SK-N-SH (cell line): ENCODE data around the gene NOD1. TPM values are rescaled to one million over a fixed set of nuclear protein-coding genes. Genes with fewer than 3 reads are reported as not detected.

Experiments used
- CTCF ChIA-PET: fragments of 300-600, 350-600 bp; formaldehyde crosslinking; extraction: SDS; loops from one replicate; lab custom pipeline; 2021; lab: Yijun Ruan, JAX
- POLR2A ChIA-PET: fragments of 350-600 bp; sonication (Branson Sonifier 250); formaldehyde crosslinking; extraction: SDS; loops from one replicate; lab custom pipeline; 2020; ENCODE audit warnings: antibody characterized with exemption, inconsistent platforms; lab: Yijun Ruan, JAX
- DNase-seq: peaks from one replicate; pipeline ENCODE4 v3.0.0; 2012
- H2AFZ ChIP-seq: fragments of 200-600 bp; sonication (generic); 2 replicates; pipeline ENCODE4 v1.8.1; 2016; ENCODE audit warnings: antibody characterized with exemption, mild to moderate bottlenecking, low read depth
- H3F3A ChIP-seq: fragments of 200-600 bp; sonication (generic); replicated peaks from 2 replicates; pipeline ENCODE3; 2016; ENCODE audit warnings: antibody characterized with exemption, mild to moderate bottlenecking; ENCODE audit not compliant: insufficient read depth
- H3K27ac ChIP-seq, 2 experiments: fragments of 200-500 bp in 1 of 2; fragments of 200-600 bp in 1 of 2; sonication (Bioruptor generic) in 1 of 2; sonication (generic), shearing (Covaris generic) in 1 of 2; 2 replicates each; pipeline versions ENCODE4 v1.5.1 to v1.6.1; 2014 to 2016; ENCODE audit warnings: low read depth in 2 of 2, inconsistent platforms in 1 of 2, low read length in 1 of 2, mild to moderate bottlenecking in 1 of 2, mixed read lengths in 1 of 2
- H3K27me3 ChIP-seq: fragments of 200-600 bp; sonication (generic), shearing (Covaris generic); 2 replicates; pipeline ENCODE4 v1.6.1; 2016; ENCODE audit warnings: mixed run types; ENCODE audit not compliant: insufficient read depth
- H3K36me3 ChIP-seq, 2 experiments: fragments of 200-500 bp in 1 of 2; fragments of 200-600 bp in 1 of 2; sonication (Bioruptor generic) in 1 of 2; sonication (generic) in 1 of 2; replicated peaks in 1 of 2; 2 replicates each; pipeline versions ENCODE3 to v1.5.1; 2014 to 2016; ENCODE audit warnings: low read length in 1 of 2, mild to moderate bottlenecking in 1 of 2; ENCODE audit not compliant: insufficient read depth in 2 of 2, control insufficient read depth in 1 of 2
- H3K4me1 ChIP-seq, 2 experiments: fragments of 200-500 bp in 1 of 2; fragments of 200-600 bp in 1 of 2; sonication (Bioruptor generic) in 1 of 2; sonication (generic), shearing (Covaris generic) in 1 of 2; 2 replicates each; pipeline versions ENCODE4 v1.5.1 to v1.6.1; 2014 to 2016; ENCODE audit warnings: low read depth in 1 of 2, low read length in 1 of 2, mixed run types in 1 of 2; ENCODE audit not compliant: insufficient read depth in 2 of 2, control insufficient read depth in 1 of 2
- H3K4me2 ChIP-seq: fragments of 200-600 bp; sonication (generic), shearing (Covaris generic); 2 replicates; pipeline ENCODE4 v1.6.1; 2017; ENCODE audit warnings: mixed run types
- H3K4me3 ChIP-seq, 2 experiments: fragments of 200-500 bp in 1 of 2; fragments of 200-600 bp in 1 of 2; sonication (Bioruptor generic) in 1 of 2; sonication (generic), shearing (Covaris generic) in 1 of 2; 2 replicates each; pipeline versions ENCODE4 v1.5.1 to v1.8.1; 2014 to 2016; ENCODE audit warnings: low read depth in 2 of 2, inconsistent platforms in 1 of 2, low read length in 1 of 2, mild to moderate bottlenecking in 1 of 2, mixed read lengths in 1 of 2, moderate library complexity in 1 of 2
- H3K79me2 ChIP-seq: fragments of 200-600 bp; sonication (generic); 2 replicates; pipeline ENCODE4 v1.8.1; 2017; ENCODE audit warnings: mild to moderate bottlenecking; ENCODE audit not compliant: insufficient read depth
- H3K9ac ChIP-seq: fragments of 200-600 bp; sonication (generic); 2 replicates; pipeline ENCODE4 v1.6.1; 2017; ENCODE audit warnings: mixed run types
- H3K9me2 ChIP-seq: fragments of 200-600 bp; sonication (generic); 2 replicates; pipeline ENCODE4 v1.6.1; 2017; ENCODE audit warnings: mixed run types
- H3K9me3 ChIP-seq: fragments of 200-600 bp; sonication (generic); 2 replicates; pipeline ENCODE4 v1.6.1; 2017; ENCODE audit warnings: mixed run types, mild to moderate bottlenecking, moderate library complexity
- H4K20me1 ChIP-seq: fragments of 200-600 bp; sonication (generic); 2 replicates; pipeline ENCODE4 v1.6.1; 2017; ENCODE audit warnings: mild to moderate bottlenecking, mixed run types; ENCODE audit not compliant: insufficient read depth
- CHD2 ChIP-seq: fragments of 150-350 bp; IDR thresholded peaks from 2 replicates; pipeline ENCODE4 v1.6.1; 2018; ENCODE audit warnings: low read length; ENCODE audit not compliant: partially characterized antibody
- CTCF ChIP-seq: fragments of 200-600 bp; sonication (generic); IDR thresholded peaks from 2 replicates; pipeline ENCODE4 v1.6.1; 2017; ENCODE audit warnings: antibody characterized with exemption, mild to moderate bottlenecking, moderate library complexity
- ELF1 ChIP-seq: IDR thresholded peaks from 2 replicates; pipeline ENCODE4 v1.4.0; 2012
- EP300 ChIP-seq, 2 experiments: IDR thresholded peaks; 2 replicates each; pipeline versions ENCODE4 v1.4.0 to v1.6.1; 2012; ENCODE audit warnings: borderline replicate concordance in 1 of 2, low read depth in 1 of 2, low read length in 1 of 2
- EZH2phosphoT487 ChIP-seq: fragments of 200-600 bp; sonication (generic); IDR thresholded peaks from 2 replicates; pipeline ENCODE4 v1.6.1; 2017; ENCODE audit warnings: low read depth, mixed run types, mild to moderate bottlenecking, antibody characterized with exemption, moderate library complexity, borderline replicate concordance
- FOSL2 ChIP-seq: IDR thresholded peaks from 2 replicates; pipeline ENCODE4 v1.4.0; 2012; ENCODE audit warnings: low read depth, mild to moderate bottlenecking, moderate library complexity, borderline replicate concordance
- FOXM1 ChIP-seq: IDR thresholded peaks from 2 replicates; pipeline ENCODE4 v1.4.0; 2012; ENCODE audit warnings: low read depth, mild to moderate bottlenecking
- MEF2A ChIP-seq: IDR thresholded peaks from 2 replicates; pipeline ENCODE4 v1.4.0; 2012; ENCODE audit warnings: low read depth, borderline replicate concordance
- POLR2AphosphoS5 ChIP-seq: IDR thresholded peaks from 2 replicates; pipeline ENCODE4 v1.6.1; 2012; ENCODE audit warnings: low read depth, low read length
- REST ChIP-seq: IDR thresholded peaks from 2 replicates; pipeline ENCODE4 v1.6.1; 2012; ENCODE audit warnings: mild to moderate bottlenecking, low read depth, low read length, moderate library complexity
- RFX5 ChIP-seq: IDR thresholded peaks from 2 replicates; pipeline ENCODE4 v1.6.1; 2012; ENCODE audit warnings: mild to moderate bottlenecking, improper control_type of control experiment, low read length
- RXRA ChIP-seq: IDR thresholded peaks from 2 replicates; pipeline ENCODE4 v1.4.0; 2012; ENCODE audit warnings: low read depth, mild to moderate bottlenecking, borderline replicate concordance
- TEAD4 ChIP-seq: IDR thresholded peaks from 2 replicates; pipeline ENCODE4 v1.4.0; 2012; ENCODE audit warnings: mild to moderate bottlenecking, borderline replicate concordance; ENCODE audit not compliant: insufficient read depth
- USF2 ChIP-seq: fragments of 150-350 bp; IDR thresholded peaks from 2 replicates; pipeline ENCODE4 v1.6.1; 2017; ENCODE audit warnings: antibody characterized with exemption, low read length, low read depth, borderline replicate concordance
- YY1 ChIP-seq: IDR thresholded peaks from 2 replicates; pipeline ENCODE4 v1.4.0; 2012; ENCODE audit warnings: low read depth, mild to moderate bottlenecking
- WGBS: methylation state at CpG from one replicate; pipeline ENCODE4 v1.1.6; 2017; ENCODE audit warnings: low lambda C conversion rate; 5-methylcytosine and 5-hydroxymethylcytosine counted together
- polyA plus RNA-seq, 3 experiments: library from polyadenylated mRNA; depleted of rRNA; stranded (reverse); fragments of >200 nt; gene quantifications; 2 replicates each; pipeline ENCODE4 v1.2.3, GENCODE V29; 2012

NOD1 gene
- polyA plus RNA-seq, 1 of the 3 experiments (the other 2 are of a cell fraction), result 5.5 TPM

GRCh38 chr7:30476459-30477145 lies 2.0 kb downstream of the NOD1 start (continued):
- TF ChIP-seq REST (no peak), EP300 (IDR thresholded peaks at IDR 0.05; ENCODE audit: borderline replicate concordance in 1 of 2, low read depth in 1 of 2, low read length in 1 of 2) (no peak)

- Histone ChIP-seq H3K36me3 (peaks cover 0 to 8% of the 10 kb centered on the region in 2 experiments), H3K79me2 (peaks cover 30% of the 10 kb centered on the region), H3K4me3 (no peak overlapping the region), H3K4me1 (peaks cover 3 to 66% of the 10 kb centered on the region in 2 experiments; a peak in 2 of 4 replicates), H3K4me2 (no peak overlapping the region), H2AFZ (no peak overlapping the region), H3F3A (peaks cover 11% of the 10 kb centered on the region), H3K9me3 (no peaks in the 10 kb centered on the region), H3K9me2 (no peaks in the 10 kb centered on the region), H3K27me3 (no peaks in the 10 kb centered on the region), H3K9ac (no peak overlapping the region), H4K20me1 (no peaks in the 10 kb centered on the region), H3K27ac (no peak overlapping the region)
- POLR2A ChIA-PET, result no interaction called here
- no peak for TF ChIP-seq CHD2
- TF ChIP-seq YY1, result no peak
- TF ChIP-seq FOXM1, result no peak
- TF ChIP-seq RXRA, result no peak
- no peak for TF ChIP-seq MEF2A
- TF ChIP-seq ELF1, result no peak
- TF ChIP-seq POLR2AphosphoS5, result no peak
- TF ChIP-seq EZH2phosphoT487, result no peak
- no peak for TF ChIP-seq FOSL2
- no peak for TF ChIP-seq REST
- TF ChIP-seq RFX5, result no peak
- no peak for TF ChIP-seq CTCF
- TF ChIP-seq TEAD4, result no peak
- TF ChIP-seq USF2, result no peak
- 93% methylated on average over 6 of the region's 6 CpGs for WGBS
- CTCF ChIA-PET, result no interaction called here
- no peak for DNase-seq
Observed at GRCh38 chr7:30475580-30475979, 3.0 kb downstream of the NOD1 start.
